Activated CD8-positive, alpha-beta memory T cell treated with anti-CD3 and anti-CD28 coated beads for 36 hours (primary cell): ENCODE results near the gene SAMM50. TPM values are rescaled to one million over a fixed set of nuclear protein-coding genes. Genes with fewer than 3 reads are reported as not detected.

Source experiments
- CTCF ChIA-PET: fragments of 350-600 bp; sonication (Branson Sonifier 250); formaldehyde crosslinking; loops from one replicate; lab custom pipeline; 2021; ENCODE audit warnings: antibody characterized with exemption; lab: Charles Lee
- POLR2A ChIA-PET: fragments of 350-600 bp; sonication (Branson Sonifier 250); formaldehyde crosslinking; loops from one replicate; lab custom pipeline; 2021; ENCODE audit warnings: antibody characterized with exemption; lab: Charles Lee
- total RNA-seq, 2 experiments: library from RNA; stranded (reverse); gene quantifications; one replicate each; pipeline ENCODE4 v1.2.3, GENCODE V29; 2021

Gene SAMM50
- total RNA-seq, 2 experiments from 2014 or later = 56.1 to 57.6 TPM

- ChIA-PET CTCF (interaction anchor here (1.2 kb wide), 1 partner anchor 9 kb away, joined by 3 read pairs; the partner anchor contains the start of gene PARVB), POLR2A (no interaction called here)
Observed at GRCh38 chr22:44033287-44033686, 78.0 kb downstream of the SAMM50 start.

GRCh38 chr22:44033694-44034093 lies 78.5 kb downstream of the SAMM50 start:
- ChIA-PET POLR2A (no interaction called here), CTCF (interaction anchor here (1.2 kb wide), 1 partner anchor 9 kb away, joined by 3 read pairs; the partner anchor contains the start of gene PARVB)

DNA sequence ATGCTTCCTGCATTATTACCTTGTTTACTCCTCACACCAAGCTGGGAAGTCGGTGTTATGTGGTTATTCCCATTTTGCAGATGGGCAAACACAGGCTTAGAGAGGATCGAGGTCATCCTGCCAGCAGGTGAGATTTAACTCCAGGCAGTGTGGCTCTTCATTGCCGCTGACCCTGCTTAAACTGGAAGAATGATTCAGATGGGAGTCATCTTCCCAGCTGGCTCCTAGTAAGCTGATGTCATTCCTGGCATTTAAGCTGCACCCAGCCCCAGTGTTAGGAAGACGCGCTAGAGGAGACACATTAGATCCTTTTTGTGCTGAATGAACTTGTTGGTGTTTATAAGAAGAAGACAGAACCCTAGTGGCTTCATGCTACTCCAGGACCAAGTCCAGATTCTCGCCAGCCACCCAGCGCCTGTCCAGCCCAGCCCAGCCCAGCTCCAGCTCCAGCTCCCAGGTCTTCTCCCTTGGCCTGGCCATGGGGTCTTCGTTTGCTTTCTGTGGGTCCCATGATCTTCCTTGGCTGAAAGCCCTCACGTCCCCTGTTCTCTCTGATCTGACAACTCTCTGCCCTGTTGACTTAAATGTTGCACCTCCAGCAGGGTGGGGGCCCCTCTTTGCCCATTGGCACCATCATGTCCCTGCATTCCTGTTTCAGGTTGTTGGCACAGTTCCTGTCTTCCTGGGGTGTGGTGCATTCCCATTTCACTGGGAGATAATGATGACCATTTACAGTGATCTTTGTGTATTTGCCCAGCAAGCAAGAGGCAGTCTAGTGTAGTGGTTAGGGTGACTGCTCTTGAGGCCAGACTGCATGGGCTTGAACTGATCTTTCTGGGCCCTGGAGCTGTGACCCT lies 82.5 kb downstream of the SAMM50 start:
- CTCF ChIA-PET = no interaction called here
- POLR2A ChIA-PET = no interaction called here

GRCh38 chr22:44039566-44040171 lies 84.4 kb downstream of the SAMM50 start:
- POLR2A ChIA-PET = no interaction called here
- CTCF ChIA-PET = no interaction called here

- CTCF ChIA-PET = no interaction called here
- POLR2A ChIA-PET = no interaction called here
Observed at GRCh38 chr22:44042249-44043218, 87.3 kb downstream of the SAMM50 start.

DNA sequence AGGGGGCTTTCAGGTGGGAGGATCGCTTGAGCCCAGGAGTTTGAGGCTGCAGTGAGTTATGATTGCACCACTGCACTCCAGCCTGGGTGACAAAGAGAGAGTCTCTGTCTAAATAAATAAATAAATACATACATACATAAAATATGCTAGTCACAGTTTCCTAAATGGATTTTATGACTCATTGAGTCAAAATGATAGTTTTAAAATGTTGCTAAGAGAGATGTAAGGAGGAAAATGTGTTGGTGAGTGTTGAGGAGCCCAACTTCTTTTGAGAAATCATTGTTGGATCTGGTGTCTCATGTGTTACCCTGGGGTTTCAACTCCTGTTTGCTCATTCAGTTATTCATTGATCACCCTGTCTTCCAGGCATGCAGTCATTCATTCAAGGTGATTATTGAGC lies 89.9 kb downstream of the SAMM50 start:
- ChIA-PET CTCF (interaction anchor here (1.1 kb wide), 1 partner anchor 52 kb away, joined by 3 read pairs; no protein-coding TSS in a partner anchor), POLR2A (no interaction called here)

Other genes with a start within 250 kb of the SAMM50 start
- under 1 TPM; 0.42 to 0.44 TPM for gene EFCAB6, start 143.1 kb upstream of the SAMM50 start, total RNA-seq
- gene SULT4A1, start 92.9 kb upstream of the SAMM50 start, total RNA-seq = not detected
- not detected for gene PNPLA5, start 63.4 kb upstream of the SAMM50 start, total RNA-seq
- gene PNPLA3, start 31.6 kb upstream of the SAMM50 start, total RNA-seq = under 1 TPM; 0.15 to 0.42 TPM
- gene PARVB, start 68.9 kb downstream of the SAMM50 start, total RNA-seq = 100 to 1,000 TPM in 1 of 2 experiments, 10 to 100 TPM in 1; 94.0 to 101 TPM
- gene PARVG, start 225.5 kb downstream of the SAMM50 start, total RNA-seq = 10 to 100 TPM; 47.9 to 50.0 TPM